ENCODE measurements around the gene CACTIN. TPM values are rescaled to one million over a fixed set of nuclear protein-coding genes. Genes with fewer than 3 reads are reported as not detected.

CACTIN gene
- total and polyA plus RNA-seq, 2 of the 8 experiments (the other 6 are each of a cell fraction or from before 2014, with no cell fraction given), result 25.8 to 29.9 TPM

DNA sequence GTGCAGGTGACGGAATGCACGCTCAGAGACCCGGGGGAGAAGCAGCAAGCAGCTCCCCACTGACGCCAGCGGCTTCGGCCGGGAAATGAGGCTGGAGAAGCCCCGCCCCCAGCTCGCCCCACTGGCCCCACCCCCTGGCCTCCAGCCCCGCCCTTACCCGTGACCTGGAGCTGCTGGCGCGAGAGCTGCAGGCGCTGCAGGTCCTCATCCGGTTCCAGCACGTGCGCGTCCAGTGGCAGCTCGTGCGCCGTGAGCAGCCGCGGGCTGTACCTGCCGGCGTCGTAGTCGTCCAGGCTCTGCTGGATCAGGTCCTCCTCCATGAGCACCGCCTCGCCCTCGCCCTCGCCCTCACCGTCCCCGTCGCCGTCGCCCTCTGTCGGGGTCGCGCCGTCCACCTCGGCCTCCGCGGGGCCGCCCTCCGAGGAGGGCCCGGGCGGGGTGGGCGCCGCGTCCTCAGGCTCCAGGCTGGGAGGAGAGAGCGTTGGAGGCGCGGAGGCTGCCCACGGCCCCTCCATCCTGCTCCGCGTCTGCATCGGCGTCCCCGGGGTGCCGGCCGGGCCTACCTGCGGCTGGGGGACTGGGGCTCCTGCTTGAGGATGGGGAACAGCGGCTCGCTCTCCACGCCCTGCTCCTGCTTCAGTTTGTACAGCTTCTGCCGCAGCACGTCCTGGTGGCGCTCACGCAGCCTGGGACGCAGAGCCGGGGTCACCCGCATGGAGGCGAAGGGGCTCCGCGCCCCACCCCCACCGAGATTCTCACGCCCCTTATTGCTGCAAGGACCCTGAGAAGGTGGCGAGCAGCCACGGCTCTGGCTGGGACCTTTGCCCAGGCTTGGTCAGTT lies 13.5 kb downstream of the CACTIN start (continued):
- TF ChIP-seq, protein P1, sequence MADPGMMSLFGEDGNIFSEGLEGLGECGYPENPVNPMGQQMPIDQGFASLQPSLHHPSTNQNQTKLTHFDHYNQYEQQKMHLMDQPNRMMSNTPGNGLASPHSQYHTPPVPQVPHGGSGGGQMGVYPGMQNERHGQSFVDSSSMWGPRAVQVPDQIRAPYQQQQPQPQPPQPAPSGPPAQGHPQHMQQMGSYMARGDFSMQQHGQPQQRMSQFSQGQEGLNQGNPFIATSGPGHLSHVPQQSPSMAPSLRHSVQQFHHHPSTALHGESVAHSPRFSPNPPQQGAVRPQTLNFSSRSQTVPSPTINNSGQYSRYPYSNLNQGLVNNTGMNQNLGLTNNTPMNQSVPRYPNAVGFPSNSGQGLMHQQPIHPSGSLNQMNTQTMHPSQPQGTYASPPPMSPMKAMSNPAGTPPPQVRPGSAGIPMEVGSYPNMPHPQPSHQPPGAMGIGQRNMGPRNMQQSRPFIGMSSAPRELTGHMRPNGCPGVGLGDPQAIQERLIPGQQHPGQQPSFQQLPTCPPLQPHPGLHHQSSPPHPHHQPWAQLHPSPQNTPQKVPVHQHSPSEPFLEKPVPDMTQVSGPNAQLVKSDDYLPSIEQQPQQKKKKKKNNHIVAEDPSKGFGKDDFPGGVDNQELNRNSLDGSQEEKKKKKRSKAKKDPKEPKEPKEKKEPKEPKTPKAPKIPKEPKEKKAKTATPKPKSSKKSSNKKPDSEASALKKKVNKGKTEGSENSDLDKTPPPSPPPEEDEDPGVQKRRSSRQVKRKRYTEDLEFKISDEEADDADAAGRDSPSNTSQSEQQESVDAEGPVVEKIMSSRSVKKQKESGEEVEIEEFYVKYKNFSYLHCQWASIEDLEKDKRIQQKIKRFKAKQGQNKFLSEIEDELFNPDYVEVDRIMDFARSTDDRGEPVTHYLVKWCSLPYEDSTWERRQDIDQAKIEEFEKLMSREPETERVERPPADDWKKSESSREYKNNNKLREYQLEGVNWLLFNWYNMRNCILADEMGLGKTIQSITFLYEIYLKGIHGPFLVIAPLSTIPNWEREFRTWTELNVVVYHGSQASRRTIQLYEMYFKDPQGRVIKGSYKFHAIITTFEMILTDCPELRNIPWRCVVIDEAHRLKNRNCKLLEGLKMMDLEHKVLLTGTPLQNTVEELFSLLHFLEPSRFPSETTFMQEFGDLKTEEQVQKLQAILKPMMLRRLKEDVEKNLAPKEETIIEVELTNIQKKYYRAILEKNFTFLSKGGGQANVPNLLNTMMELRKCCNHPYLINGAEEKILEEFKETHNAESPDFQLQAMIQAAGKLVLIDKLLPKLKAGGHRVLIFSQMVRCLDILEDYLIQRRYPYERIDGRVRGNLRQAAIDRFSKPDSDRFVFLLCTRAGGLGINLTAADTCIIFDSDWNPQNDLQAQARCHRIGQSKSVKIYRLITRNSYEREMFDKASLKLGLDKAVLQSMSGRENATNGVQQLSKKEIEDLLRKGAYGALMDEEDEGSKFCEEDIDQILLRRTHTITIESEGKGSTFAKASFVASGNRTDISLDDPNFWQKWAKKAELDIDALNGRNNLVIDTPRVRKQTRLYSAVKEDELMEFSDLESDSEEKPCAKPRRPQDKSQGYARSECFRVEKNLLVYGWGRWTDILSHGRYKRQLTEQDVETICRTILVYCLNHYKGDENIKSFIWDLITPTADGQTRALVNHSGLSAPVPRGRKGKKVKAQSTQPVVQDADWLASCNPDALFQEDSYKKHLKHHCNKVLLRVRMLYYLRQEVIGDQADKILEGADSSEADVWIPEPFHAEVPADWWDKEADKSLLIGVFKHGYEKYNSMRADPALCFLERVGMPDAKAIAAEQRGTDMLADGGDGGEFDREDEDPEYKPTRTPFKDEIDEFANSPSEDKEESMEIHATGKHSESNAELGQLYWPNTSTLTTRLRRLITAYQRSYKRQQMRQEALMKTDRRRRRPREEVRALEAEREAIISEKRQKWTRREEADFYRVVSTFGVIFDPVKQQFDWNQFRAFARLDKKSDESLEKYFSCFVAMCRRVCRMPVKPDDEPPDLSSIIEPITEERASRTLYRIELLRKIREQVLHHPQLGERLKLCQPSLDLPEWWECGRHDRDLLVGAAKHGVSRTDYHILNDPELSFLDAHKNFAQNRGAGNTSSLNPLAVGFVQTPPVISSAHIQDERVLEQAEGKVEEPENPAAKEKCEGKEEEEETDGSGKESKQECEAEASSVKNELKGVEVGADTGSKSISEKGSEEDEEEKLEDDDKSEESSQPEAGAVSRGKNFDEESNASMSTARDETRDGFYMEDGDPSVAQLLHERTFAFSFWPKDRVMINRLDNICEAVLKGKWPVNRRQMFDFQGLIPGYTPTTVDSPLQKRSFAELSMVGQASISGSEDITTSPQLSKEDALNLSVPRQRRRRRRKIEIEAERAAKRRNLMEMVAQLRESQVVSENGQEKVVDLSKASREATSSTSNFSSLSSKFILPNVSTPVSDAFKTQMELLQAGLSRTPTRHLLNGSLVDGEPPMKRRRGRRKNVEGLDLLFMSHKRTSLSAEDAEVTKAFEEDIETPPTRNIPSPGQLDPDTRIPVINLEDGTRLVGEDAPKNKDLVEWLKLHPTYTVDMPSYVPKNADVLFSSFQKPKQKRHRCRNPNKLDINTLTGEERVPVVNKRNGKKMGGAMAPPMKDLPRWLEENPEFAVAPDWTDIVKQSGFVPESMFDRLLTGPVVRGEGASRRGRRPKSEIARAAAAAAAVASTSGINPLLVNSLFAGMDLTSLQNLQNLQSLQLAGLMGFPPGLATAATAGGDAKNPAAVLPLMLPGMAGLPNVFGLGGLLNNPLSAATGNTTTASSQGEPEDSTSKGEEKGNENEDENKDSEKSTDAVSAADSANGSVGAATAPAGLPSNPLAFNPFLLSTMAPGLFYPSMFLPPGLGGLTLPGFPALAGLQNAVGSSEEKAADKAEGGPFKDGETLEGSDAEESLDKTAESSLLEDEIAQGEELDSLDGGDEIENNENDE (IDR thresholded peaks at IDR 0.05; ENCODE audit: insufficient replicate concordance, low read length), result no peak
- TF ChIP-seq, protein P2, sequence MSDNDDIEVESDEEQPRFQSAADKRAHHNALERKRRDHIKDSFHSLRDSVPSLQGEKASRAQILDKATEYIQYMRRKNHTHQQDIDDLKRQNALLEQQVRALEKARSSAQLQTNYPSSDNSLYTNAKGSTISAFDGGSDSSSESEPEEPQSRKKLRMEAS (IDR thresholded peaks at IDR 0.05), result peak; percentile 92
- TF ChIP-seq RXRA (IDR thresholded peaks at IDR 0.05; ENCODE audit: insufficient read depth, low read depth, low read length), result no peak
- TF ChIP-seq, protein P3, sequence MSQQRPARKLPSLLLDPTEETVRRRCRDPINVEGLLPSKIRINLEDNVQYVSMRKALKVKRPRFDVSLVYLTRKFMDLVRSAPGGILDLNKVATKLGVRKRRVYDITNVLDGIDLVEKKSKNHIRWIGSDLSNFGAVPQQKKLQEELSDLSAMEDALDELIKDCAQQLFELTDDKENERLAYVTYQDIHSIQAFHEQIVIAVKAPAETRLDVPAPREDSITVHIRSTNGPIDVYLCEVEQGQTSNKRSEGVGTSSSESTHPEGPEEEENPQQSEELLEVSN (IDR thresholded peaks at IDR 0.05), result peak; percentile 76
- no peak for TF ChIP-seq SP1 (IDR thresholded peaks at IDR 0.05; ENCODE audit: low read depth, low read length)
- TF ChIP-seq, protein P4, sequence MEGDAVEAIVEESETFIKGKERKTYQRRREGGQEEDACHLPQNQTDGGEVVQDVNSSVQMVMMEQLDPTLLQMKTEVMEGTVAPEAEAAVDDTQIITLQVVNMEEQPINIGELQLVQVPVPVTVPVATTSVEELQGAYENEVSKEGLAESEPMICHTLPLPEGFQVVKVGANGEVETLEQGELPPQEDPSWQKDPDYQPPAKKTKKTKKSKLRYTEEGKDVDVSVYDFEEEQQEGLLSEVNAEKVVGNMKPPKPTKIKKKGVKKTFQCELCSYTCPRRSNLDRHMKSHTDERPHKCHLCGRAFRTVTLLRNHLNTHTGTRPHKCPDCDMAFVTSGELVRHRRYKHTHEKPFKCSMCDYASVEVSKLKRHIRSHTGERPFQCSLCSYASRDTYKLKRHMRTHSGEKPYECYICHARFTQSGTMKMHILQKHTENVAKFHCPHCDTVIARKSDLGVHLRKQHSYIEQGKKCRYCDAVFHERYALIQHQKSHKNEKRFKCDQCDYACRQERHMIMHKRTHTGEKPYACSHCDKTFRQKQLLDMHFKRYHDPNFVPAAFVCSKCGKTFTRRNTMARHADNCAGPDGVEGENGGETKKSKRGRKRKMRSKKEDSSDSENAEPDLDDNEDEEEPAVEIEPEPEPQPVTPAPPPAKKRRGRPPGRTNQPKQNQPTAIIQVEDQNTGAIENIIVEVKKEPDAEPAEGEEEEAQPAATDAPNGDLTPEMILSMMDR (IDR thresholded peaks at IDR 0.05; ENCODE audit: control extremely low read depth in 1 of 3, insufficient read depth in 1 of 3, low read depth in 1 of 3, low read length in 3 of 3), result peak in 1 of 3 experiments; percentile 6; a peak in 1 of 4 replicates
